ENCODE results near the gene ATF7IP. TPM values are rescaled to one million over a fixed set of nuclear protein-coding genes. Genes with fewer than 3 reads are reported as not detected.

Gene ATF7IP
- polyA plus RNA-seq, 1 donor: 70.0 TPM

DNA sequence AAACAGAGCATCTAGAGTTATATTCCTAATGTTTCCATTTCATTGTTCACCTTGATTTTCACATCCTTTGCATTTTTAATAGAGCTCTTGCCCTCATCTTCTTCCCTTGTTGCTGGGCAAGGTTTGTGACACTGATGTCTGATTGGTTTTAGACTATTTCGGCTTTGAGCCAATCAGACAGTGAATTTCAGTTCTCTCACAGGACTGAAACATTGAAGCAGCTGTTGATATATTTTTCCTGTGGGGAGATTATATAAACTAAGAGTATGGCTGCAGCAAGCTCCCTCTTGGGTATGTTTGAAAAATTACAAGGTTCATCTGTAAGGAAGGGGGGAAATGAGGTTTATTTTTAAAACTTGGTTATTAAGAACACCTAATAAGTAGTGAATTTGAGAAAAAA, 51.2 kb downstream of the ATF7IP start:
- no peak for DNase-seq

DNA sequence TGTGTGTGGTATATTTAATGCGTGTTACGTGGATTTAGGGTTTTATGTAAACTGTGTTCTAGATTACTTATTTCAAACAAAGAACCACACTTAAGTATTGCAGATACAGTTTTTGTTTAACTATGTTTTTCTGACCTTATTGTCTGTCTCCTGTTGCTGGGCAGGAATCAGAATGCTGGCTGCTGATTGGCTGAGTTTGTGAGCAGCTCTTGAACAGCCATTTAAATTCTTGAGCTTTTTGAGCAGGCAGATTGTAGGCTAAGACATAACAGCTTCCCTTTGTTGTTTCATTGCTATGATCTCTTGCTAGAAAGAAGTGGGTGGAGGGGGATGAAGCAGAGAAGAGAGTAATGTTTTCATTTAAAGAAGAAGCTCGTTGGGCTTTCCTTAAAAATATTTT, 52.2 kb downstream of the ATF7IP start:
- peak; percentile 52 for DNase-seq

DNA sequence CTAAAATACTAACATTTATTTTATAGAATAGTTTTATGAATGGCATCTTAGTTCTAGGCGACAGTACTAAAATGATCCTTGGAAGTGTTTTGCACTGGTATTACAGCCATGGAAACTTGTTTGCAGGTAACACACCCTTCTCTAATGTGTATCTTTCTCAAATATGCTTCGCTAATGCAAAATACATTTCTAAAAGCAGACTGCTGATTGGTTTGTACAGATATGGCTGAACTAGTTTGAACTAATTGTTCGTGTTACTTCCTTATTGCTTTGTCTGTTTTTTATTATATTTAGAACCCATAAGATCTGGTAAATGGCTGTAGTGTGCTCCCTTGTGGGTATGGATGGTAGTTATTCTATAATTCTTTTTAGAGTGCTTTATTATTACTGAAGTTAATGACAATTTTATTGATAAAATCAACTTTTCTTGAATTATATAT, 53.0 kb downstream of the ATF7IP start:
- no peak for DNase-seq

DNA sequence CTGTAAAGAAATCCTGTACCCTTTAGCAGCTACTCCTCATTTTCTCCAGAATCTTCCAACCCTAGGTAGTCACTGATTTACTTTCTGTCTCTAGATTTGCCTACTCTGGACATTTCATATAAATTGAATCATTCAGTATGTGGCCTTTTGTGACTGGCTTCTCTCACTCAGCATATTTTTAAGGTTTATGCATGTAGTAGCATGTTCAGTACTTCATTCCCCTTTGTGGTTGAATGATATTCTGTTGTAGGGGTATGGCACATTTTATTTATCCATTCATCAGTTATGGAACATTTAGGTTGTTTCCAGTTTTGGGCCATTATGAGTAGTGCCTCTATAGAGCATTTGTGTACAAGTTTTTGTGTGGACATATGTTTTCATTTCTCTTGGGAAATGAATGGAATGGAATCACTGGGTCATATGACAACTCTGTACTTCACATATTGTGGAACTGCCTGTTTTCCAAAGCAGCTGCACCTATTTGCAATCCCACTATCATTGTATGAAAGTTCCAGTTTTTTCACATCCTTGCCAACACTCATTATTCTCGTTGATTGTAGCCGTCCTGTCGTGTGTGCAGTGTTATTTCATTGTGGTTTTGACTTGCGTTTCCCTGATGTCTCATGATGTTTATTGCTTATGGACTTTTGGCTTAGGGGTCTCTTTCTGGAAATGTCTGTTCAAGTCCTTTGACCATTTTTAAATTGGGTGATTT, 57.2 kb downstream of the ATF7IP start:
- DNase-seq: no peak

DNA sequence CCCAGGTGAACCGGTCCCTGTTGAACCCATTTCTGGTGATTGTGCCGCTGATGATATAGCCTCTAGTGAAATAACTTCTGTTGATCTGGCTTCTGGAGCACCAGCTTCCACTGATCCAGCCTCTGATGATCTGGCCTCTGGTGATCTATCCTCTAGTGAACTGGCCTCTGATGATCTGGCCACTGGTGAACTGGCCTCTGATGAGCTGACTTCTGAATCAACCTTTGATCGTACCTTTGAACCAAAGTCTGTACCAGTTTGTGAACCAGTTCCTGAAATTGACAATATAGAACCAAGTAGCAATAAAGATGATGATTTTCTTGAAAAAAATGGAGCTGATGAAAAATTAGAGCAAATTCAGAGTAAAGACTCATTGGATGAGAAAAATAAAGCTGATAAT, 59.1 kb downstream of the ATF7IP start:
- DNase-seq: no peak

DNA sequence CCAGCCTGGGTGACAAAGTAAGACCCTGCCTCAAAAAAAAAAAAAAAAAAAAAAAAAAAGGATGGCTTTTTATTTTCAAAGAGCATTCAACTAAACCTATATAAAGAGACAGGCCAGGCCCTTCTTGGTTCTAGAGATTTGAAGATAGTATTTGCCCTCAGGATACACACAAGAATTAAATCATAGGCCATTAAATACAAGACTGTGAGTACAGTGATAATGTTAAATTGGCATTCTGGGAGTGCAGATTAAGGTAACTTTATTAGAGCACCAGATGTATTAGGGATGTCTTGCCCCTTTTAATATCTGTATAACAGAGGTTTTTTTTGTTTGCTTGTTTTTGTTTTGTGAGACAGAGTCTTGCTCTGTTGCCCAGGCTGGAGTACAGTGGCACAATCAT, 61.3 kb downstream of the ATF7IP start:
- no peak for DNase-seq

DNA sequence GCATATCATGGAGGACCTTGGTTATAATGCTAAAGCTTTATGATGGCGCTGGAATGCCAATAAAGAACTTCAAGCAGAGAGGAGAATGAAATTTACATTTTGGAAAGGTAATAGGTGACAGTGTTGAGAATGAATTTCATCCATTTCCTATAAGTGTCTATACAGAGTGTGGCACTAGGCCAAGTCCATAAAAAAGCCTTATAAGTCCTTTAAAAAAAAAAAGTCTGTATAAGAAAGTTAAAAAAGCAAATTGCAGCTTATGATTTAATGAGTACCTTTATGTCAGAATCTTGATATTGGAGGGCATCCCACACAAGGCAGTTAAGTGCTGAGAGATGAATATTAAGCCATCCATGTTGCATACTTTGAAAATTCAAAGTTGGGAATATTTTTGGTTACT, 62.4 kb downstream of the ATF7IP start:
- DNase-seq: no peak

DNA sequence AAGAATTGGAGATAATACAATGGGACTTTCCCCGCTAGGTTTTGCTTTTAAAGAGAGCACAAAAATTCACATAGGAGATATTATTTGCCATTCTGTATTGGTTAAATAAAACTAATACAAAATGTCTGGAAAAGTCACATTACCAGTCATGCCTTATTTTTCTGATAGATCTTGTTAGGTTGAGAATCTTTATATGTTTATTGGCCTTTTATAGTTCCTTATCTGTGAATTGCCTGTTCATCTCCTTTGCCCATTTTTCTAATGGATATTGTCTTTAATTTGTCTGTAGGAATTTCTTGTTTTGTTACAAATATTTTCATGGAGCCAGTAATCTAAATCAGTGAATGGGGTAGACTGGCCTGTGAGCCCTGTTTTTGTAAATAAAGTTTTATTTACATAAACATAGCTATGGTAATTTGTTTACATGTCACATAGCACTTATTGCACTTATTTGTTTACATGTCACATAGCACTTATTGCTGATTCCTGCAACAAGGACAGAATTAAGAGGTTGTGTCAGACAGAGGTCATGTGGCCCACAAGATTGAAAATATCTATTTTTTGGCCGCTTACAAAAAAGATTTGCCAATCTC, 65.0 kb downstream of the ATF7IP start:
- DNase-seq: no peak

DNA sequence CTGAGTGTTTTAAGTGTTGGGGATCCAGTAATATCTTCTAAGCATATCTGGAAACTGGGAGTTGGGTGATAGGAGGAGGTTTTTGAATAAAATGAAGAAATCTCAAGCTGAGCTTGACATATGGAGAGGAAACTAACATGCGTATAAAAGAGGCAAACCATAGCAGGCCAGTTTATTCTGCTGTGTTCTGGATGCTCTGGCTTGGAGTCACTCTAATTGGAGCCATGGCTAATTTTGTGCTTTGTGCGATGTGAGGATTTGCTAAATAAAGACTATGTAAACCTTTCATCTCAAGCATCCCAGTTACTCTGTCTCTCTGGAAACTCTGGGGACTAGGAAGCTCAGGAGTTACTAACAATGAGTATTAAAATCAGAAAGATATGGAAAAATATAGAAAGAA, 66.5 kb downstream of the ATF7IP start:
- DNase-seq: no peak

DNA sequence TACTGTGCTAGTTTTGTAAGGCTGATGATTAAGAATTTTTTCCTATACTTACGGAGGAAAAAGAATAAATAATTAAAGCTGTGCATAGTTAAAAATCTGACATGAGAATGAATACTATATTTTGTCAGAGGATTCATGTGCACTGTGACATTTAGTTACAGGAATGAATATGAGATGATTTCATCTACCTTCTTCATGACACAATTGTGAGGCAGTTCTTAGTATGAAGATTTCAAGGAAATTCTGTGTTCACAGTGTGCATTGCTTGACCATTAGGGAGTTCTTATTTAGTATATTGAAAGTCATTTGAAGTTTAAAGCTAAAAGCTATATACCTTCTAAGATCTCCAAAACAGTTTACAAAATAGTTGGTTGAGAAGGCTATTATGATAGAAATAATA, 70.1 kb downstream of the ATF7IP start:
- DNase-seq: no peak

DNA sequence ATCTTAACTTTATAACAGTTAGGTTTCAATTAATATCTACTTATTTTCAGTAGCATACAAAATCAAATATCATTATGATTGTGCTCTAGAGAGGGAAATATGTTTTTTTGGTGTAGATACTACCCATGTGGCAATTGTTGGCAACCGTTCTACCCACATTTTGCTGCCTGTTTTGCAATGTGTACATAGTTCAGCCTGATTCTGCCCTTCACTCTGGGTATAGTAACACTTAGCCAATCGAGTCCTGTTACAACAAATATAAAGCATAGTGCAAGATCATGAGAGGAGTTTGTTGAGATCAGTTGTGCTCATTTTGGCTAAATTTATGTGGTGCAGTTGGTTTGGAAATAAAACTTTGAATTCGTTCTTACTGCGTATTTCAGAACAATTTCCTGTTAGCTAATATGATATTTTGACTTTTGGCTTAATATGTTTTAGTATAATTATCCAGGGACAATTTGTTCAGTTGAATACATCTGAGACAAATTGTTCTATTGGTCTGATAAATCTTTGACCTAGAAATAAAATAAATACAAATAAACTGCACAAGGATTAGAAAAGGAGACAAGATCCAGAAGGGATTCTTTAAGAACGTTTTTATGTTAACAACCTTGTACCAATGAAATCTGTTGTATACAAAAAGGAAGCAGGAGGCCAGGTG, 76.9 kb downstream of the ATF7IP start:
- no peak for DNase-seq

DNA sequence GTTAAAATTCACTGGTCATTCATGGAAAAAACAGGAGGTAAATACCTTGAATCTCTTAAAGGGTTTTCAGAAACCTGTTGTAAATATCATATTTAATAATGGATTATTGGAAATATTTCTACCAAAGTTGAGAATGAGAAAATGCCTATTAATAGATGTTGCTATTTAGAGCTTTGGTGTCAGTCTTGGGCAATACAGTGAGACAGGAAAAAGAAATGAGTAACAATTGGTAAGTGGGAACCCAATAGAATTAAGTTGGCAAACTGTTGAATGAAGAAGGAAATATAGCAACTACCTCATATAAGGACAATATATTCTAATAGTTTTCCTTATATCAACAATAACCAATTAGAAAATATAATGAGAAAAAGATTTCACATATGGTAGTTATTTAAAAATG, 78.0 kb downstream of the ATF7IP start:
- no peak for DNase-seq

DNA sequence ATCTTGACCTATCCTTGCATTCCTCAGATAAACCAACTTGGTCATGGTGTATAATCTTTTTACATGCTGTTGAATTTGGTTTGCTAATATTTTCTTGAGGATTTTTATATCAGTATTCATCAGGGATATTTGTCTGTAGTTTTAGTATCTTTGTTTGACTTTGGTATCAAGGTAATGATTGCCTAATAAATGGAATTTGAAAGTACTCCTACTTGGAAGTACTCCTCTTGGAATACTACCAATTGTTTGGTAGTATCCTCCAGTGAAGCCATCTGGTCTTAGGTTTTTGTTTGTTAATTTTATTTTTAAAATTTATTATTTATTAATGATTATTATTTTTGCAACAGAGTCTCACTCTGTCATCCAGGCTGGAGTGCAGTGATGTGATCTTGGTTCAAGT, 85.0 kb downstream of the ATF7IP start:
- no peak for DNase-seq

DNA sequence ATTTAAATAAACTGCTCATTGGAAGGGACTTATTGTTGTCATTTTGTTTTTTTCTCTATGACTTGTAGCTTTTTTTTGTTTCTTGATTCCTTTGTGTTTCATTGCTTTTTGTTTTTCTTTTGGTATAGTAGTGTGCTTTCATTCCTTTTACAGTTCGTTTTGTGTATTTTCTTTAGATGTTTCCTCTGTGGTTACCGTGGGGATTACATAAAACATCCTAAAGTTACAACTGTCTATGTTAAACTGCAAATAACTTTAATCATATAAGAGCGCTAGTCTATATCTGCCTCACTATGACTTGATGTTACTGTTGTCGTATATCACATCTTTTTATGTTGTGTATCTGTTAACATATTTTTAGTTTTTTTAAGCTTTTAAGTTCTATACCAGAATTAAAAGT, 86.9 kb downstream of the ATF7IP start:
- DNase-seq: no peak

DNA sequence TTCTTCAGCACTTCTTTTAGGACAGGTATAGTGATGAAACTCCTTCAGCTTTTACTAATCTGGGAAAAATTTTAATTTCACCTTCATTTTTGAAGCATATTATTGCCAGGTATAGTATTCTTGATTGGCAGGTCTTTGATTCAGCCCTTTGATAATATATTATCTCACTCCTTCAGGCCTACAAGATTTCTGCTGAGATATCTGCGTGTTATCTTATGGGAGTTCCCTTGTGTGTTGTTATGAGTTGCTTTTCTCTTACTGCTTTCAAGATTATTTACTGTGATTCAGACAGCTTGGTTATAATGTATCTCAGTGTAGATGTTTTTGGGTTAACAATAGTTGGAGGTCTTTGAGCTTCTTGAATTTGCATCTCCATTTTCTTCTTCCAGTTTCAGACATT, 87.4 kb downstream of the ATF7IP start:
- DNase-seq: no peak

DNA sequence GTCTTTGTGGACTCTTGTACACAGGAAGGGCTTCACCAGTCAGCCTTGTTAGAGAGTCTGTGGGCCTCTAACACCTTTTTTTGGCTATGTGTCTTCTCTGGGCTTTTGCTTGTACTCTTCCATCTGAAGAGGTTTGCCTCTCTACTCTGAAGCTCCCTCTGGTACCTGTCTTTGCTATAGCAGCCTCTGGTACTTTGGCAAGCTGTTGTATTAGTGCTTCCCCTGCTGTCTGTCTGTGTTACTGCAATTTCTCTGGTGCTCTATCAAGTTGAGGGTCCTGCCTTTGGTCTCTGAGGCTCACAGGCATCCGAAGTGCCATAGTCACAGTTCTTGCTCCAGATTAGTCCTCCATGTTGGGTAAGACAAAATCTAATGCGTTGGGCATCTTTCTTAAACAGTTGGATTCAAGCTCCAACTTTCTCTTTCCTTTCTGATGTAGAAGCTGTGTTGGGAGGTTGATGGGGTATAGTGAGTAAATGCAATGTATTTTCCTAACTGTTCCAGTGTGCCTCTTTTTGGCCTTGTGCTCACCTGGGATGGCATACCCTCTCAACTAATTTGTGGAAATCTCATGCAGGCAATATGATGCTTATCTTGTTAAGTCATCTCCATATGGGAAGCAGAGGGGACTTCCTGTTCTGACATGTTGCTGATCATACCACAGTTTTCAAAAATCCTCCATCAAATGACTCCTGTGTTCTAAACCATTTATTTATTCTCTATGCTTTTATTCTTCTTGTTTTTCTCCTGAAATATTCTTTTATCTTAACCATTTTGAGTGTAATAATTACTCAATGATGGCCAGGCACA, 88.8 kb downstream of the ATF7IP start:
- no peak for DNase-seq

DNA sequence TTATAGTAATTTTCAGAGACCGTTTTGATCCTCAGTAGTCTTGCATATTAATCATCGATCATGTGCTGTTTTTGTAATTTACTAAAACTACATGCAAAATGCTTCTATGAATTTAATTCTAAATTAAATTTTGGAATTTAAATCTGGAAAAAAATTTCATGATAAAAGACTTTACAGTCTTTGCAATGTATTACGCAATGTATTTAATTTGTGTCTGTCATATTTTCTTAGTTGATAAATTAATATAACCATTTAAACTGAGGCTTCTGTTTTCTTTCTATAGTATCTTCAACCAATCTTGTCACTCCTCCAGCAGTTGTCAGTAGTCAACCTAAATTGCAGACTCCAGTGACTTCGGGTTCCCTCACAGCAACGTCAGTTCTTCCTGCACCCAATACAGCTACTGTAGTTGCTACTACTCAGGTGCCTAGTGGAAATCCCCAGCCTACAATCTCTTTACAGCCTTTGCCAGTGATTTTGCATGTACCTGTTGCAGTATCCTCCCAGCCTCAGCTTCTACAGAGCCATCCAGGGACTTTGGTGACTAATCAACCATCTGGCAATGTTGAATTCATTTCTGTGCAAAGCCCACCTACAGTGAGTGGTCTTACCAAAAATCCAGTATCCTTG, 94.8 kb downstream of the ATF7IP start:
- no peak for DNase-seq

DNA sequence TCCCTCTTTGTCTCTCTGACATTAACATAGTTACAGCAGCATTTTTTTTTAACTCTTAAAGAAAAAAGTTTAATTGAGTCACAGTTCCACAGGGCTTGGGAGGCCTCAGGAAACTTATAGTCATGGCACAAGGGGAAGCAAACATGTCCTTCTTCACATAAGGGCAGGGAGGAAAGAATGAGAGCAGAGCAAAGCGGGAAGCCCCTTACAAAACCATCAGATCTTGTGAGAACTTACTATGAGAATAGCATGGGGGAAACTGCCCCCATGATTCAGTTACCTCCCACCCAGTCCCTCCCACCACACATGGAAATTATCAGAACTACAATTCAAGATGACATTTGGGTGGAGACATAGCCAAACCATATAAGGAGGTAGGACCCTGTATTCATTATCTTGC, 106.0 kb downstream of the ATF7IP start:
- DNase-seq: no peak

DNA sequence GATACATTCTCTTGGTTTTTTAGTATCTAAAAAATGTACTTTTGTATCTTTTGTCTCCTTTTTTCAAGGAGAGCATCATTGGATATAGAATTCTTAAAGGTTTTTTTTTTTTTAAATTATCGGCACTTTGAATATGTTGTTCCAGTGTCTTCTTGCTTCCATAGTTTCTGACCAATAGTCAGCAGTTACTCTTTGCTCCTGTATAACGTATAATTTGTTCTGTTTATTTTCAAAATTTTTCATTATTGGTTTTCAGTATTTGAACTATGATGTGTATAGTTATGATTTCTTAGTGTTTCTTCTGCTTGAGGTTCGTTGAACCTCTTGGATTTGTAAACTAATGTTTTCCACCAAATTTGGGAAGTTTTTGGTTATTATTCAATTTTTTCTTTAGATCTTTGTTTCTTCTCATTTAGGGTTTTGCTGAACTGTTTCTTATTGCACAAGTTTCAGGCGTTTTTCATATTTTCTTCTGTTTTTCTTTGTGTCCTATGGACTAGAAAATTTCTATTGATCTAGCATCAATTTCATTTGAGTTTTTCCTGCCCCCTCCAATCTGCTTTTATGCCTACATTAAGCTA, 108.3 kb downstream of the ATF7IP start:
- DNase-seq: no peak

DNA sequence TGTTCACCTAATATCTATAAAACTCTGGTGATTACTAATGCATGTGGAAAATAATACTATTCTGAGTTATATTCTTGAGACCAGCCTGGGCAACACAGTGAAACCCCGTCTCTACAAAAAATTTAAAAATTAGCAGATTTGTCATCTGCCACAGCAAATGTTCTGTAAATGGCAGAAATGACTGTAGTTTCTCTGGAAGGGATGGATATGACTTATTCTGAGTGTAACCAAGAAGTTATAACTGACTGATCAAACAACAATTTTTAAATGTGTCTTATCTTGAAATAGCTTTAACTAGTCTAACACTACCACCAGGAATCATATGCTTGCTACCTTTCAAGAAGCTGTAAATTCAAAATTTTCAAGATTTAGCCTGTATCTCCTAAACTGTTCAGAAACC, 113.5 kb downstream of the ATF7IP start:
- DNase-seq: no peak

DNA sequence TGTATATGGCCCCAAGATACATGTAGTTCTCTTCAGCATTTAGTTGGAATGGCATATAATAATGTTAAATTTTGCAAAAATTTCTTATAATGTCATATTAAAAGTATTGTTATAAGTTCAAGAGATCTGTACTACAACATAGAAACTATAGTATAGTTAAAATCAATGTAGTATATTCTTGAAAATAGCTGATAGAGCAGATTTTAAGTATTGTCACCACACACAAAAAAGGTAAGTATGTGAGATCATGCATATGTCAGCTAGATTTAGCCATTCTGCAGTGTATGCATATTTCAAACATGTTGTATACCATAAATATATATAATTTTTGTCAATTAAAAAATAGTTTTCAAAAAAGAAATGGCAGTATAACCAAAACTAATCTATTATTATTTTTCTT, 115.7 kb downstream of the ATF7IP start:
- DNase-seq: no peak

DNA sequence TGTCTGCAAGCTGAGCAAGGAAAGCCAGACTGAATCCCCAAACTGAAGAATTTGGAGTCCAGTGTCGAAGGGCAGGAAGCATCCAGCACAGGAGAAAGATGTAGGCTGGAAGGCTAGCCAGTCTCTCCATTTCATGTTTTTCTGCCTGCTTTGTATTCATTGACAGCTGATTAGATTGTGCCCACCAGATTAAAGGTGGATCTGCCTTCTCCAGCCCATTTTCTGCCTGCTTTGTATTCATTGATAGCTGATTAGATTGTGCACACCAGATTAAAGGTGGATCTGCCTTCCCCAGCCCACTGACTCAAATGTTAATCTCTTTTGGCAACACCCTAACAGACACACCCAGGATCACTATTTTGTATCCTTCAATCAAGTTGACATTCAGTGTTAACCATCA, 116.9 kb downstream of the ATF7IP start:
- no peak for DNase-seq

All from left kidney (tissue), 2 donors.